Stimulated activated naive B cell treated with anti-CD40 and anti-IgM and Interleukin-4, amounts not matched to agents 10 μg/mL and 1 μg/mL and 100 μg/mL, for 72 hours (primary cell): ENCODE measurements around the gene SCN10A.

Experiments
- ATAC-seq, 2 donors: fragments of 150-1000 bp; cut with Tn5 transposase; replicated peaks; 2 replicates each; pipeline ENCODE4 v1.10.0; 2021; ENCODE audit warnings: moderate library complexity in 1 of 2
- DNase-seq: peaks from one replicate; pipeline ENCODE4 v3.0.0; 2021
- H3K27ac Mint-ChIP-seq: one replicate; pipeline ENCODE4 v1.8.0; 2022; ENCODE audit warnings: mild to moderate bottlenecking, mixed read lengths
- H3K27me3 Mint-ChIP-seq, 2 donors: one replicate each; pipeline ENCODE4 v1.8.0; 2022; ENCODE audit warnings: mixed read lengths in 2 of 2
- H3K36me3 Mint-ChIP-seq, 2 donors: one replicate each; pipeline ENCODE4 v1.8.0; 2022; ENCODE audit warnings: mixed read lengths in 2 of 2, mild to moderate bottlenecking in 1 of 2
- H3K4me1 Mint-ChIP-seq, 2 donors: one replicate each; pipeline ENCODE4 v1.8.0; 2022; ENCODE audit warnings: mixed read lengths in 2 of 2, mild to moderate bottlenecking in 1 of 2
- H3K4me3 Mint-ChIP-seq, 2 donors: one replicate each; pipeline ENCODE4 v1.8.0; 2022; ENCODE audit warnings: mild to moderate bottlenecking in 2 of 2, mixed read lengths in 2 of 2, moderate library complexity in 1 of 2
- H3K9me3 Mint-ChIP-seq, 2 donors: one replicate each; pipeline ENCODE4 v1.8.0; 2022; ENCODE audit warnings: mixed read lengths in 2 of 2, mild to moderate bottlenecking in 1 of 2

SCN10A gene

GRCh38 chr3:38689346-38689745 lies 126.7 kb downstream of the SCN10A start:
- no peak for DNase-seq
- H3K36me3 Mint-ChIP-seq: no peaks in the 10 kb centered on the region
- H3K9me3 Mint-ChIP-seq: peaks cover 0 to 4% of the 10 kb centered on the region in 2 donors
- H3K4me3 Mint-ChIP-seq: no peak overlapping the region
- H3K4me1 Mint-ChIP-seq: no peaks in the 10 kb centered on the region
- no peak overlapping the region for H3K27ac Mint-ChIP-seq
- no peak for ATAC-seq
- H3K27me3 Mint-ChIP-seq: no peaks in the 10 kb centered on the region

- ATAC-seq: no peak
- H3K27me3 Mint-ChIP-seq: no peaks in the 10 kb centered on the region
Observed at GRCh38 chr3:38687321-38687720, 128.7 kb downstream of the SCN10A start.

GRCh38 chr3:38684546-38684945 lies 131.5 kb downstream of the SCN10A start:
- Mint-ChIP-seq H3K4me3 (no peak overlapping the region), H3K4me1 (no peaks in the 10 kb centered on the region), H3K27ac (no peak overlapping the region), H3K36me3 (no peaks in the 10 kb centered on the region), H3K9me3 (peaks cover 0 to 3% of the 10 kb centered on the region in 2 donors), H3K27me3 (peaks cover 0 to 9% of the 10 kb centered on the region in 2 donors)
- ATAC-seq: no peak
- no peak for DNase-seq

More at GRCh38 chr3:38687321-38687720, 128.7 kb downstream of the SCN10A start:
- H3K4me1 Mint-ChIP-seq: no peaks in the 10 kb centered on the region
- H3K4me3 Mint-ChIP-seq: no peak overlapping the region
- DNase-seq: no peak
- no peak overlapping the region for H3K27ac Mint-ChIP-seq
- peaks cover 0 to 4% of the 10 kb centered on the region in 2 donors for H3K9me3 Mint-ChIP-seq
- no peaks in the 10 kb centered on the region for H3K36me3 Mint-ChIP-seq

GRCh38 chr3:38669668-38670067 lies 146.3 kb downstream of the SCN10A start:
- H3K4me1 Mint-ChIP-seq: no peaks in the 10 kb centered on the region
- ATAC-seq: no peak

DNA sequence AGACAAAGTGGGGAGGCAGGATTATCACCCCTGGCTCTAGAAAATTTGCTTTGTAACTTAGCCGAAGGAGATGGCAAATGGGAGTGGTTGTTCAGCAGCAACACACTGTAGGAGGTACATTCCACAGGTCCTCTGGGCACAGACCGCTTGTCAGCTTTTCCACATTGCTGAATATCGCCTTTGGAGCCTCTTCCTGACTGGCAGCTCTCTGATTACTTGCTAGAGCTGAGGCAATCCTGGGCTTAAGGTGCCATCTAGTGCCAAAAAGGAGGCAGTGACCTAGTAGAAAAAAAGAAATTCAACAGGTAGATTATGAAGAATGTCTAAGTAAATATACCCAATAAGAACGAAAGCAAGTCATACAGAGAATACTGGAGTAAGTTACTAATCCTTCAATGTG lies 153.5 kb downstream of the SCN10A start:
- no peak for DNase-seq
- Mint-ChIP-seq H3K36me3 (no peaks in the 10 kb centered on the region), H3K9me3 (peaks cover 20% of the 10 kb centered on the region in 2 donors), H3K27me3 (peaks cover 12 to 26% of the 10 kb centered on the region in 2 donors), H3K27ac (no peak overlapping the region), H3K4me3 (no peak overlapping the region), H3K4me1 (no peaks in the 10 kb centered on the region)
- no peak for ATAC-seq

More at GRCh38 chr3:38669668-38670067, 146.3 kb downstream of the SCN10A start:
- Mint-ChIP-seq H3K4me3 (no peak overlapping the region), H3K27me3 (peaks cover 4 to 9% of the 10 kb centered on the region in 2 donors), H3K36me3 (no peaks in the 10 kb centered on the region), H3K9me3 (peaks cover 0 to 2% of the 10 kb centered on the region in 2 donors), H3K27ac (no peak overlapping the region)
- no peak for DNase-seq

DNA sequence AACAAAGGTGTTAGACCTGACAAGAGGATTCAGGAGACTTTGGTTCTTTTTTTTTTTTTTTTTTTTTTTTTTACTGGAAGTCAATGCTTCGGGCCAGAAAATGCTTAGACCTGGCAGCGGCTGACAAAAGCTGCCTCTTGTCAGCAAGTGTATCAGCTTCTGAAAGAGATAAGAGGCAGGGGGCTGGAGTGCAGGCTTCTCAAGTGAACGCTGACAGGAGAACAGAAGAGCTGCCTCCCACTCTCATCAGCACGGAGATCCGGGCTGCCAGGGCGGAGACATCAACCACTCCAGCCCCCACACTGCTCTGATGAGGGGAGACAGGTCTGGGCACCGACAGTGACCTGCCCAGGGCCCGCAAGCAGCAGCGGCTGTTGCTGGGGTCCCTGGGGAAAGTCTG lies 157.2 kb downstream of the SCN10A start:
- Mint-ChIP-seq H3K9me3 (peaks cover 17% of the 10 kb centered on the region in 2 donors), H3K27ac (no peak overlapping the region), H3K27me3 (peaks cover 29 to 43% of the 10 kb centered on the region in 2 donors), H3K4me1 (peaks cover 4 to 5% of the 10 kb centered on the region in 2 donors), H3K4me3 (no peak overlapping the region), H3K36me3 (no peaks in the 10 kb centered on the region)
- DNase-seq (no peak), ATAC-seq (no peak)

DNA sequence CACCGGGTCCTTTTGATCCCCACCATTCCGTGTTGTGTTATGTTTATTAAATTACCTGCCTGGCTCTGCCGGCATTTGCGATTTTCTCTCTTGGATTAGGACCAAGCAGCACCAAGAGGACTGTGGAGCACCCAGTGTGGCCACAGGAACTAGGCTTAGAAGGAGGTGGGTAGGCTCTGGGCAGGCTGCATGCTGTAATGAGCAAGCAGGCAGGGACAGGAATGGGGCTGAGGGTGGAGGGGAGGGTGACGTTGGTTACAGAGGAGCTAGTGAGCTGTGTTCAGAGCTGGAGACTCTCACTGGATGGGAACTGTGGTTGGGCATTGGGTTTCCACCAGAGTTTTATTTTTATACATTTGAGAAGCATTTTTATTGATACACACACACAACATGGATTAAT lies 158.6 kb downstream of the SCN10A start:
- Mint-ChIP-seq H3K4me1 (peaks cover 4 to 5% of the 10 kb centered on the region in 2 donors), H3K9me3 (peaks cover 5 to 7% of the 10 kb centered on the region in 2 donors), H3K4me3 (no peak overlapping the region), H3K27ac (no peak overlapping the region), H3K36me3 (peaks cover 0 to 2% of the 10 kb centered on the region in 2 donors), H3K27me3 (peaks cover 36 to 44% of the 10 kb centered on the region in 2 donors)
- ATAC-seq (no peak), DNase-seq (no peak)

- H3K27ac Mint-ChIP-seq: no peak overlapping the region
- DNase-seq (no peak), ATAC-seq (peak; percentile 50 to 58)
- H3K36me3 Mint-ChIP-seq: peaks cover 0 to 2% of the 10 kb centered on the region in 2 donors
- peaks cover 40 to 48% of the 10 kb centered on the region in 2 donors for H3K27me3 Mint-ChIP-seq
- peaks cover 2 to 4% of the 10 kb centered on the region in 2 donors for H3K9me3 Mint-ChIP-seq
- H3K4me1 Mint-ChIP-seq: peaks cover 4 to 5% of the 10 kb centered on the region in 2 donors
- no peak overlapping the region for H3K4me3 Mint-ChIP-seq
Observed at GRCh38 chr3:38655708-38656300, 160.2 kb downstream of the SCN10A start.

DNA sequence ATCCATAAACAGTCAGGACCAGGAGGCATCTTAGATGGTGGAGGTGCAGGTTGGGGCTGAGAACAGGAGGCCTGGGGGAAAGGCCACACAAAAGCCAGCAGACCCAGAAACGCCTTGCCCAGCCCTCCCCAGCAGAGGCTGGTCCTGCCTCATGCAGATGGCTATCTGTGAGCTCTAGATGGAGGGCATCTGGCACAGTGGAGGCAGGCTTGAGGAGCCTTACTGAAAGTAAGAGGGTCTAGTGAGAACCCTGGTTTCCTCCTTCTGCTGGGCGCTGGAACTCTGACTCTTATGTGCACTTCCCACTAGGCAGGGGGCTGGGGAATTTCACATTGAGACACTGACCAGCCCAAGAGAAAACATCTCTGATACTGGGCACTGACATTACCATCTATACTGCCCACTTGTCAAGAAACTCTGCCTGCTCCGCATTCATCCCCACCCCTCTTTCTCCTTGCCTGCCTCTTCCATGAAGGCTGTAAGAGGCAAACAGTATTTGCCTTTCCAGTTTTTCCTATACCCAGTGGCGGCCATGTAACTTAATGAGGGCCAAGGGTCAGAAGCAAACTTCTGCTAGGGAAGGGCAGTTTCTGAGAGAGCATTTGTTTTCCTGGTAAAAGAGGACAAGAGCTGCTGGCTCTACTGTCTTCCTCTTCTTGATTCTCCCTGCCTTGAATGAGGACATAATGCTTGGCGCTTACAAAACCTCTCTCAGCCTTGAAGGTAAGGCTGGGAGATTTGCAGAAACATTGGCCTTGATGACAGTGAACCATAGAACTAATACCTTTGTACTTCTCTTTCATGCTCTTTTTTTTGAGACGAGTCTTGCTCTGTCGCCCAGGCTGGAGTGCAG lies 162.1 kb downstream of the SCN10A start:
- no peak for DNase-seq
- peaks cover 4 to 6% of the 10 kb centered on the region in 2 donors for H3K4me1 Mint-ChIP-seq
- peaks cover 0 to 2% of the 10 kb centered on the region in 2 donors for H3K9me3 Mint-ChIP-seq
- H3K36me3 Mint-ChIP-seq: peaks cover 0 to 2% of the 10 kb centered on the region in 2 donors
- no peak overlapping the region for H3K27ac Mint-ChIP-seq
- no peak overlapping the region for H3K4me3 Mint-ChIP-seq
- no peak for ATAC-seq
- peaks cover 40 to 48% of the 10 kb centered on the region in 2 donors for H3K27me3 Mint-ChIP-seq

DNA sequence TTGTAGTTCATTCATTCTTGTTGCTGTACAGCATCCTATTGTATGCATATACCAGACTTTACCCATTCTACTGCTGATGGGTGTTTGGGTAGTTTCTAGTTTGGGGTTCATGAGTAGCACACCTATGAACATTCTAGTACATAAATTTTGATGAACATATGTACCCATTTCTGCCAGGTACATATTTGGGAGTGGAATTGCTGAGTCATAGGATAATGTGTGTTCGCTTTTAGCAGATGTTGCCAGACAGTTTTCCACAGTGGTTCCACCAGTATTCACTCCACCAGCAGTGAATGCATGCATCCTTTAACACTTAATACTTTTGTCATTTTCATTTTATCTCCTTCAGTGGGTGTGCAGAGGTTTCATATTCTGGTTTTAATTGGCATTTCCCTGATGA lies 163.1 kb downstream of the SCN10A start:
- DNase-seq: no peak
- Mint-ChIP-seq H3K27ac (no peak overlapping the region), H3K9me3 (peaks cover 0 to 2% of the 10 kb centered on the region in 2 donors), H3K4me1 (peaks cover 7 to 13% of the 10 kb centered on the region in 2 donors), H3K36me3 (peaks cover 0 to 2% of the 10 kb centered on the region in 2 donors), H3K27me3 (peaks cover 35 to 41% of the 10 kb centered on the region in 2 donors), H3K4me3 (no peak overlapping the region)
- no peak for ATAC-seq

GRCh38 chr3:38651153-38651789 lies 164.7 kb downstream of the SCN10A start:
- no peak overlapping the region for H3K4me3 Mint-ChIP-seq
- no peak overlapping the region for H3K27ac Mint-ChIP-seq
- peaks cover 0 to 2% of the 10 kb centered on the region in 2 donors for H3K36me3 Mint-ChIP-seq
- ATAC-seq: peak; percentile 57 to 62
- peaks cover 7 to 13% of the 10 kb centered on the region in 2 donors for H3K4me1 Mint-ChIP-seq
- H3K27me3 Mint-ChIP-seq: peaks cover 21 to 28% of the 10 kb centered on the region in 2 donors
- DNase-seq: peak; percentile 44
- peaks cover 0 to 2% of the 10 kb centered on the region in 2 donors for H3K9me3 Mint-ChIP-seq

- peaks cover 15 to 23% of the 10 kb centered on the region in 2 donors for H3K27me3 Mint-ChIP-seq
- H3K4me1 Mint-ChIP-seq: peaks cover 3 to 8% of the 10 kb centered on the region in 2 donors
Observed at GRCh38 chr3:38650248-38650951, 165.6 kb downstream of the SCN10A start.

DNA sequence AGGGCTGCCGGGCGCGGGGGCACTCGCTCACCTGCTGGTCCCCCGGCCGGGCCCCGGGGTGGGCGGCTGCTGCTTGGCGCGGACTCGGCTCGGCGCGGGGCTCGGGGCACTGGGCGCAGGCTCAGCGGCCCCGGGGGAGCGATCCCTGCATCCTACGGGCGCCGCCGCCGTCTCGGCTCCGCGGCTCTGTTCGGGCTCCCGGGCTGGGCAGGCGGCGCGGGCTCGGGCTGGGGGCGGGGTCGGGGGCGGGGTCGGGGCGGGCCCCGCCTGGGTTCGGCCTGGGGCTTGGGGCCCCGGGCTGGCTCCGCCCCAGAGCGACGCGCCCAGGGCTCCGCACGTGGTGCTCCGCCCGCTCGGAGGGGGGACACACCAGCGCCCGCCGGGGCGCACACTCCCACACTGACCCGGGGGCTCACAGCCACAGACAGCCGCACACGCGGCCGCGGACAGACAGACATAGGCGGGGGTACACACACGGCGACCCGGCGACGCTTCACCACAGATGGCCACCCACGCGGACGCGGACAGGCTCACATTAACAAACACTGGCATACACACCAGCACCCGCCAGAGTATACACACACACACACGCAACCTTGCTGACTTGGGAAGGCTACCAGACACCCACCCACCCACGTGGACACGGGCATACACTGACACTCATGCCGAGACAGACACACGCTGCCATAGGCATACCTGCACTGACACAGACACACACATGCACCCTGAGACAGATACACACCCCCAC lies 166.3 kb downstream of the SCN10A start, which contains the start of gene SCN5A:
TSS of gene SCN5A (minus strand) at position 188 of the 748 bp plus-strand sequence. CDS start 16,380 bp downstream, outside the sequence.
- Mint-ChIP-seq H3K27ac (no peak within 1 kb of the TSS), H3K36me3 (peaks cover 0 to 2% of the 10 kb centered on the region in 2 donors), H3K9me3 (peaks cover 0 to 2% of the 10 kb centered on the region in 2 donors), H3K4me3 (peak within 1 kb of the TSS; percentile 52 to 65), H3K4me1 (peaks cover 3 to 8% of the 10 kb centered on the region in 2 donors), H3K27me3 (peaks cover 15 to 22% of the 10 kb centered on the region in 2 donors)
- DNase-seq (no peak), ATAC-seq (peak; percentile 73 to 75)

More at GRCh38 chr3:38650248-38650951, 165.6 kb downstream of the SCN10A start:
- no peak for ATAC-seq
- H3K9me3 Mint-ChIP-seq: peaks cover 0 to 2% of the 10 kb centered on the region in 2 donors
- peaks cover 0 to 2% of the 10 kb centered on the region in 2 donors for H3K36me3 Mint-ChIP-seq
- no peak overlapping the region for H3K4me3 Mint-ChIP-seq
- no peak for DNase-seq
- H3K27ac Mint-ChIP-seq: no peak overlapping the region
